HG02571 (cell line): Measurements from ENCODE around the gene PTRH1.

Source experiments
- ATAC-seq: cut with Tn5 transposase; IDR thresholded peaks from one replicate; pipeline ENCODE4 v1.9.1; 2021; ENCODE audit warnings: mild to moderate bottlenecking, moderate library complexity; ENCODE audit not compliant: unreplicated experiment

The PTRH1 gene

DNA sequence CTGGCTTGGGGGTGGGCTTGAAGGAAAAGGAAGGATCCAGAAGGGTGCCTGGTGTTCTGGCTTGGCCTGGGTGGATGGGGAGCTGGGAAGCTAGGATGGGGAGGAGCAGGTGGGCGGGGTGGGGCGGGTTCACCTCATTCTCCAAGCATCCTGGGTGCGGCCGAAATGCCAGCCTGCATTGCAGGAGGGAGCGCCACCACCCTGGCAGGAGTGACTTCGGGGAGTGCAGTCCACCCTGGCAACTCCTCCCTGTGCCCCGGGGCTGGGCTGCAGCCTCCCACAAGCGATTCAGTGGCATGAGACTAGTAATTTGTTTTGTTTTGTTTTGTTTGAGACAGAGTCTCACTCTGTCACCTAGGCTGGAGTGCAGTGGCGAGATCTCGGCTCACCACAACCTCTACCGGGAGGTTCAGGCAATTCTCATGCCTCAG is 5.9 kb upstream of the PTRH1 start:
- ATAC-seq, result no peak

DNA sequence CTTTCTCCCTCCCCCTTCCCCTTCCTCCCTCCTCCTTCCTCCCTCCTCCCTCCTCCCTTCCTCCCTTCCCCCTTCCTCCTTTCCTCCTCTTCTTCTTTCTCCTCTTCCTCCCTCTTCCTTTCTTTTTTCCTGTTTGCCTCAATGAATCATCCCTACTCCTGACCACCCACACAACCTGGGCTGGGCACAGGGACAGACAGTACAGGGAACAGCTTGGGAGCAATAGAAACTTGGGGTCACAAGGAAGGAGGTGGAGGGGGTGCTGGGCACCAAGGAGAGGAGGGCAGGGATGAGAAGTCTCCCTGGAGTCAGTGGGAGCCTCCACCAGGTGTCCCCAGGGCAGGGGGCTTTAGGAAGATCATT is 5.4 kb upstream of the PTRH1 start:
- no peak for ATAC-seq

DNA sequence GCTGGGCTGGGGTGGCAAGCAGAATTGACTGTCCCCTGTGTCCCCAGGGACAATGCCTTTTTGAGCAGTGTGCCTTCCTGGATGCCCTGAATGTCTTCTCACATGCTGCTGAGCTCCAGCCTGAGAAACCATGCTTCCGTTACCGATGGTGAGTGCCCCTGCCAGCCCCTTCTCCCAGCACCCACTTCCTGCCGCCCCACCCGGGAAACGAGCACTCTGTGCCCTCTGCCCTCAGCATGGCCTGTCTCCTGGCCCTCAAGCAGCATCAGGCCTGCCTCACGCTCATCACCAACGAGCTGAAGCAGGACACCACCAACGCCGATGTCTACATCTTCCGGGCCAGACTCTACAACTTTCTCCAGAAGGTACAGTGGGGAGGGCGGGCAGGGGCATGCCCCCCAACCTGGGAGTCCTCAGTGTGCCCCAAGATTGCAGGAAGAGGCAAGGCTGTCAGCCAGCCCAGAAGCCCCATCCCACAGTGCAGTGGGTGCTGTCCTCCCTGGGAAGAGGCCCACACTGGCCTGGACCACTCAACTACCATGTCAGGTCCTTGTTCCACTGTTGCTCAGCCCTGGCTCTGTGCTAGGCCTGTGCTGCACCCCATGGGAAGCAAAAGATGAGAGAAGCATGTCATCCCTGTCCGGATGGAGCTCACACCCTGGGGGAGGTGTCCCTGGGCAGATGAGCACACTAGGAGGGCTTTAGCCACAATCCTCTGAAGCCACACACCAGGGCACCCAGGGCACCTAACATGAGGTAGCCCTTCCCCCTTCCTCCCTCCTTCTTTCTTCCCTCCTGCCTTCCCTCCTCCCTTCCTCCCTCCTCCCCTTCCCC is 4.8 kb upstream of the PTRH1 start:
- ATAC-seq, result no peak

DNA sequence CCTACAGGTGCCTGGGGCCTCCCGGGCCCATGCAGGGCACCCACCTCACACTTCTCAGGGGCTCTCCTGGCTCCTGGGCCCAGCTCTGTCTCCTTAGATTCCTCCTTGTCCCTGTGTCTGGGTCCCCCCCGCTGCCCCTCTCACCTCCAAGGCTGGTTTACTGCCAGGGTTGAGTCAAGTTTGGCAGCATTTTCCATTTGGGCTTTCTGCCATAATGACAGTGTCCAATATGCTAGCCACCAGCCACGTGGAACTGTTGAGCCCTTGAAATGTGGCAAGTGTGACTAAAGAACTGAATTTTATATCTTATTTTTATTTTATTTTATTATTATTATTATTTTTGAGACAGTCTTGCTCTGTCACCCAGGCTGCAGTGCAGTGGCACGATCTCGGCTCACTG is 2.3 kb upstream of the PTRH1 start:
- no peak for ATAC-seq

DNA sequence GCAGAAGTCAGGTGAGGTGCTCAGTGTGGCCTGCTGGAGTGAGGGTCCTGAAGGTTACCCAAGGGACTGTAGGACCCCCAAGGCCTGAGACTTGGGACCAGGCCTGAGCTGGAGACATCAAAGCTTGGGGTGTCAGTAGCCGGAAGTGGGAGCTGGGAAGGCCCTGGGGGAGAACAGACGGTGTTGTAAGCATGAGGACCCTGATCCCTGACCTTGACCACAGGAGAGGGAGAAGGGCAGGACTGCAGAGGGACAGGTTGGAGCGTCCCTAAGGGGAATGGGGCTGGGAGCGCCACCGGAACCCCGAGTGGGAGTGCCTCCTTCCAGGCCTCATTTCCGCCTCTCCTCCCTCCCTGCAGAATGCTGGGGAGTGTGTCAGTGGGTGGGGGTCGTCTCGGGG is 949 bp upstream of the PTRH1 start:
- no peak for ATAC-seq

DNA sequence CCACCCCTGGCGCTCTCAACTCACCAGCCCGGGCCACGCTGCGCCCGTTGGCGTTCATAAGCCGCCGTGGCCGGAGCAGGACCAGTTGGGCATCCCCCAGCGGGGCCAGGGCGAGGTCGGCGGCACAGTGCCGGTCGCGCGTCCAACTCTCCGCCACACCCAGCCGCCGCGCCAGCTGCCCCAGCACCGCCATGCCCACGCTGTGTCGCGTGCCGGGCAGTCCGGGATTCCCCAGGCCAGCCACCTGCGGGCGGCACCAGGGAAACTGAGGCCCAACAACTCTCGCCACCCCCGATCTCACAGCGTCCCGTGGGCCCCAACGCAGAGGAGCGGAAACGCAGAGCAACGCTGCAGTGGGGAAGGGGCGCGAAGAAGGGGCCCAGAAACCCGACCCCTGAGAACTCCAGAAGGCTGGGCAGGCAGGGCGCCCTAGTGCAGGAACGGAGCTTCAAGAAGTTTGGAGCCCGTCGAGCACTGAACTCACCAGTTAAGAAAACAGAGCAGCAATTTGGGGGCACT is 453 bp downstream of the PTRH1 start:
- ATAC-seq, result no peak

DNA sequence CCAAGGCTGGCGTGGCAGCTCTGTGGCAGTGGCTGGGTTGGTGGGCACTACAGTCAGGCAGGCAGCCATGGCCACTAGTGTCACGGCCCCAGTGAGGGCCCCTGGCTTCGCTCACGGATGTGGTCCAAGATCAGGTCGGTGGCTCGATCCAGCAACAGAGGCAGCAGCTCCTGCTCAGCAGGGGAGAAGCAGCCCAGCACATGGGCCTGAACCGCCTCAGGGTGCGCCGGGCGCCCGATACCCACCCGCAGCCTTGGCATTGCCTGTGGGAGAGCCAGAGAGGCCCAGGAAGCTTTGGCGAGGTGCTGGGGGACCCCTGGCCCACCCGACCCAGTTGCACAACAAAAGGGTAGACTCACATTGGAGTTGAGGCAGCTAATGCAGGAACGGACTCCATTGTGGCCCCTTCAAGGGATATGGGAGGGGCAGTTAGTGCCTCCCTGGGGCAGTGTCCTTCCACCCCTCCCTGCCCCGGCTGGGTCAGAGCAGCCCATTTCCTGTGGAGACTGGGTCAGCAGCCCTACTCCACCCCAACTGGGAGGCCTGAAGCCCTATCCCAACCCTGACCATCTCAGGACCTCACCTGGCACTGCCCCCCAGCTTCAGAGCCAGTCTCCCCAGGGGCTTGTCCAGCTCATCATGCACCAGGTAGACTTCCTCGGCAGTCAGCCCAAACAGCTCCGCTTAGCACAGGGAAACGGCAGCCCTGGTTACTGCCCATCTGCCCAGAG is 1.3 kb downstream of the PTRH1 start:
- ATAC-seq, result no peak

DNA sequence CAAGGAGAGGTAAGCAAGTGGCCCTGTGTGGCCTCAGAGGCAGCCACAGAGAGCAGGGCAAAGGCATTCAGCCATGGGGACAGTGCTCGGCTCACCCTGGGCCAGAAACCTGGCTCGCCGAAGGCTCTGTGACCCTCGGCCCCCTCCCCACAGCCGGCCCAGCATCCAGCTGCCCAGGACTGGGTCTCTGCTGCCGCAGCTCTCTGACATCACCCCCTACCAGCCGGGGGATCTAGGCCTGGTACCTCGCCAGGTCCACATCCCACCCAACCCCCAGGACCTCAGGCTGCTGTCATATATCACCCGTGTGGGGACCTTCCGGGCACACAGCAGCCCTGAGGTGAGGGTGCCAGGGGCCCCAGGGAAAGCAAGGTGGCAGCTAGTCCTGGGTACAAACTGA is 2.6 kb downstream of the PTRH1 start:
- no peak for ATAC-seq

DNA sequence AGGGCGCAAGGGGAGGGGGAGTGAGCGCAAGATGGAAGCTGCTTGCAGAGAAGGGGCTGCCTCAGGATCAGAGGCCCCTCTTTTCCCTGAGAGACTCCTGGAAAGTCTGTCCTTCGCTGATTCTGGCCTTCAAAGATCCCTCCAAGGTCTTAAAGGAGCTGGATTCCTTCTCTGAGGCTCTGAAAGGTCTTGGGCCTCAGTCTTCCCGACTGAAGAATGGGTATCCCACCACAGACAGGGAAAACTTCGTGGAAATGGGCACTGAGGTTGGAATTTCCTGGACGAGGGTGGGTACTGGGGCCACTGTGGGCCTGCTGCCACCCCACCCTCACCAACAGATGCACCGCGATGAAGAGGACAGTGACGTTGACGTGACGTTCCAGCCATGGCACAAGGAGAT is 3.1 kb downstream of the PTRH1 start:
- no peak for ATAC-seq

DNA sequence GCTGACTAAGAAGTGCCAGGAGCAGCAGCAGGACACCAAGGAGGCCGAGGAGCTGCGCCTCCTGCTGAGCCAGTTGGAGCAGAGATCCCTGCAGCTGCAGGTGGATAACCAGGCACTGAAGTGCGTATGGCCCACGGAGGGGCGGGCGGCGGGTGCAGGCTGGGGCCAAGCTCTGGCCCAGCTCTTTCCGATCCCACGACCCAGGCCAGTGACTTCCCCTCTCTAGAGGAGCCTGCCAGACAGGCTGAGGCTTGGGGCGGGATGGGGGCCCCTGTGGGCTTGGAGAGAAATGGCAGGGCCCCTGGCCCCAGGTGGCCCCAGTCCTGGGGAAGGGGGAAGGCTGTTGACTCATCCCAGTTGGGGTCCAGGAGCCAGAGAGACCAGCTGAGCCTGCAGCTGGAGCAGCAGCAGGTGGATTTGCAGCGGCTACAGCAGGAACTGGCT is 3.6 kb downstream of the PTRH1 start:
- ATAC-seq, result no peak

DNA sequence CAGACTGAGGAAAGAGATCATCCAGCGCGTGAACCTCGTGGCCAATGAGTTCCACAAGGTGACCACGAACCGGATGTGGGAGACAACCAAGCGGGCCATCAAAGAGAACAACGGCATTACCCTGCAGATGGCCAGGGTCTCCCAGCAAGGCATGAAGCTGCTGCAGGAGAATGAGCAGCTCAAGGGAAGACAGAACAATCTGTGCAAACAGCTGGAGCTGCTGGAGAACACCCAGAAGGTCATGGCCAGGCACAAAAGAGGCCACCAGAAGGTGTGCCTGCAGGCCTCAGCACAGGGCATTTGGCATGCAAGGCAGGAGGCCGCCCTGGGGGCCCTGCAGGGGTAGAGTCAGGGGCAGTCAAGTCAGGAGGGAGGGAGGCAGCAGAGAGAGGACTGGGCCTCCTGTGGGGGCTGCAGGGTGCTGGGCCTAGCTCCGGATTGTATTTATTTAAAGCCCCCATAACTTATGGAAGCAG is 4.2 kb downstream of the PTRH1 start:
- no peak for ATAC-seq

DNA sequence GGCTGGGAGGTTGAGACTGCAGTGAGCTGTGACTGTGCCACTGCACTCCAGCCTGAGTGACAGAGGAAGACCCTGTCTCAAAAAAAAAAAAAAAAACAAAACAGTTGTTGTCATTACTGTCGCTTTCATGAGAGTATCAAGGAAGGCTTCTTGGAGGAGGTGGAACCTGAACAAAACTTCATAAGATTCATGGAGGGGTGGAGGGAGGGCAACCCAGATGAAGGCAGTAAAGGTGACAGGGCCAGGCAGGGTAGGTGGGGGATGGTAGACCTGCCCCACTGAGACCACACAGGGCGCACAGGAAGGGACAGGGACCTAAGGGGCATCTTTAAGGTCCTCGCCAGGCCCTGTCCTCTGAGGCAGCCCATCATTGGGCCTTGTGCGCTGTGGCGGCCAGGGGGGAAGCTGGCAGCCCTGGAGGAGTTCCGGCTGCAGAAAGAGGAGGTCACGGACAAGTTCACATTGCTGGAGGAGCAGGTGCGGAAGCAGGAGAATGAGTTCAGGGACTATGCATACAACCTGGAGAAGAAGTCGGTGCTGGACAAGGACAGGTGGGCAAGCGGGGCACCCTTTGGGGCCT is 5.2 kb downstream of the PTRH1 start:
- ATAC-seq, result no peak

DNA sequence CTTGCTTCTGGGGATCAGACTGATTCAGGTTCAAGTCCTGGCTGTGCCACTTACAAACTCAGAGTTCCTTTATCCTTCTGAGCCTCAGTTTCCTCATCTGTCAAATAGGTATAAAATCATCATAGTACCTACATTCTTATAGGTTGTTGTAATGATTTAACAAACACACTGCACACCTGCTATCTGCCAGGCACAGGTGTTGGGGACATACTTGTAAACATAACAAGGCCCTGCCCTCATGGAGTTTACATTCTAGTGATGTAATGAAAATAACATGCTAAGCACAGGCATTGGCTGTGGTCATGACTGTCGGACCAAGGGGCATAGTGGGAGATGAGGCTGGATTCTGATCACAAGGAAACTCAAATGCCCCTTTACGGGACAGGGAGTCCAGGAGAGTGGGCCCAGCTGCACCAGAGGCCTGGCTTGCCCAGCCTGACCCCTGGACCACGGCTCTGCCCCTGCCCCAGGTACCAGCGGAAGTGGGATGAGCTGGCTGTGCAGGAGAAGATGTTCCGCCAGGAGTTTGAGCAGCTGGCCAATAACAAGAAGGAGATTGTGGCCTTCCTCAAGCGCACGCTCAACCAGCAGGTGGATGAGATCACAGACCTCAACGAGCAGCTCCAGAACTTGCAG is 6.4 kb downstream of the PTRH1 start:
- no peak for ATAC-seq

DNA sequence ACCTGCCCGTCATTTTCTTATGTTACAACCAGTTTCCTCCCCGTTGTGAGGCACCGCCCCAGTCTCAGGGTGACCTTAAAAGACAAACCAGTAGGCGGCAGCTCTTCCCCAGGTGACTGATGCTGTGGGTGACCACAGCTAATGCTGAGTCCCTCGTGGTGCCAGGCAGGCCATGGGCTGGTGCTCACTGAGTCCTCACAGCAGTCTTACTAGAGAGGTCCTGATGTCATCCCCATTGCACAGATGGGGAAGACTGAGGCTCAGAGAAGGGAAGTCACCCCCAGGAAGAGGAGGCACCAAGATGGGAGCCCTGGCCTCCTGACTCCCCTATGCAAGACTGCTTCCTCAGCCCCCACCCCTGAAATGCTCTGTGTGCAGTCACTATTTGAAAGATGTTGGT is 7.7 kb downstream of the PTRH1 start:
- no peak for ATAC-seq

DNA sequence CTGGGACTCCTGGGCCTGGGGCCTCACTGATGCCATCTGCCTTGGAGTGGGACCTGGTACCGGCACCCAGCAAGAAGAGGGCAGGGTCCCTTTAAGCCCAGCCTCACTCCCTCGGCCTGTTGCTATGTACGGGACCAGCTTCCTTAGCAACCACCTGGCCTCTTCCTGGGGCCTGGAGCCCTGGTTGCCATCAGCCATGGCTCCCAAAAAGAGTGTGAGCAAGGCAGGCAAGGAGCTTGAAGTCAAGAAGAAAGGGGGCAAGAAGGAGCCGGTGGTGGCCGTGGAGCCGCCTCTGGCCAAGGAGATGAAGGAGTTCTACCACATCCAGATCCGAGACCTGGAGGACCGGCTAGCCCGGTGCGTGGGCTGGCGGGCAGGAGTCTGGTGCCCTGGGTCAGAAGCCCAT is 8.6 kb downstream of the PTRH1 start, which contains the start of gene CFAP157:
TSS of gene CFAP157 (plus strand) at position 153 of the 406 bp plus-strand sequence. CDS start at position 197, 44 bp downstream.
- no peak for ATAC-seq

DNA sequence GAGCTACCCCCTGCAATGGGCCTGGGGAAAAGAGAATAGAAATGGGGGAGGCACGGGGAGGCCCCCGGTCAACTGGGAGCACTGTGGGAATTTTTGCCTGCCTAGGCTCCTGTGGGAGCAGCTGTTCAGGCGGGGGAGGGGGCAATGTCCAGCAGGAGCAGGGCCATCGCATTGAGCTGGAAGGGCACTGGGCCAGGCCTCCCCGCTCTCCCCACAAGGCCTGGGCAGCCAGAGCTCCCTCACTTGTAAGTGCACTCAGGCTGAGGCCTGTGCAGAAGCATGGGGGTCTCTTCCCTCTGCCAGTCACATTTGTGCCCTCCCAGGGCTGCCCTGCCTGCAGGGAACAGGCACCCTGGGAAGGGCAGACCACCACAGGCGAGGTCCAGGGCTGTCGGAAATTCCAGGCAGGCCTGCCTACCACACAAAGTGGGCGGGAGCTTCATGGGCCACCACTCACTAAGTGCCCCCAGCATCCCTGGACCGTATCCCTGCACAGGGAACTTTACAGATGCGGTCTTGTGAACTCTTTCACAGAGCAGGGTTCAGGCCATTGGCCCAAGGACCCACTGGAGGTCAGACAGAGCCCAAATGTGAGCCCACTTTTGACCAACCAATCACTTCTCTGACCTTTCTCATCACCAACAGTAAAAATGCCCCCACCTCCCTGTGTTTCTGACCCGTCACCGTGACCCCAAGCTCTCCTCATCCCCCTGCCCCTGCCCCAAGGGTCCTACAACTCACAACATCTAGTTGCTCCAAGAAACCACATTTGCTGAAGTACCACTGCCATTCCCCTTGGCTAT is 9.7 kb downstream of the PTRH1 start:
- no peak for ATAC-seq

DNA sequence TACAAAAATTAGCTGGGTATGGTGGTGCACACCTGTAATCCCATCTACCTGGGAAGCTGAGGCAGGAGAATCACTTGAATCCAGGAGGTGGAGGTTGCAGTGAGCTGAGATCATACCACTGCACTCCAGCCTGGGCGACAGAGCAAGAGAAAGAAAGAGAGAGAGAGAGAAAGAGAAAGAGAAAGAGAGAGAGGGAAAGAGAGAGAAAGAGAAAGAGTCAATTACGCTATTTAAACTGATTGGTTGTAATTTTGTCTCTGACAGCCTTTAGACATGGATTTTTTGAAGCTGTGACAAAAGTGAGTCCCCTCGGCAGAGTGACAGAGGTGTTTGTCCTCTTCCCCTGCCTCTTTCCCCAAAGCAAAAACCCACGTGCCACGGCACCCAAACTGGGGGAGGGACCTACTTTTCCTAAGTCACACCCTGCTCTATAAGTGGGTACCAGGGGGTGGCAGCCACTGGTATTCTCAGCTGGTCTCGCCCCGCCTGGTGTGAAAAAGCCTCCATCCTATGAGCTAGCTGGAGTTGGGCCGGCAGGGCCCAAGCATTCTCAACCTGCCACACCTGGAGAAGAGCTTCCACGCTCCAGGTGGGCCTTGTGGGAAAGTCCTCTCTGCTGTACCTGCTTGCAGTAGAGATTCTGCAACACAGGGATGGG is 12.0 kb downstream of the PTRH1 start:
- no peak for ATAC-seq

DNA sequence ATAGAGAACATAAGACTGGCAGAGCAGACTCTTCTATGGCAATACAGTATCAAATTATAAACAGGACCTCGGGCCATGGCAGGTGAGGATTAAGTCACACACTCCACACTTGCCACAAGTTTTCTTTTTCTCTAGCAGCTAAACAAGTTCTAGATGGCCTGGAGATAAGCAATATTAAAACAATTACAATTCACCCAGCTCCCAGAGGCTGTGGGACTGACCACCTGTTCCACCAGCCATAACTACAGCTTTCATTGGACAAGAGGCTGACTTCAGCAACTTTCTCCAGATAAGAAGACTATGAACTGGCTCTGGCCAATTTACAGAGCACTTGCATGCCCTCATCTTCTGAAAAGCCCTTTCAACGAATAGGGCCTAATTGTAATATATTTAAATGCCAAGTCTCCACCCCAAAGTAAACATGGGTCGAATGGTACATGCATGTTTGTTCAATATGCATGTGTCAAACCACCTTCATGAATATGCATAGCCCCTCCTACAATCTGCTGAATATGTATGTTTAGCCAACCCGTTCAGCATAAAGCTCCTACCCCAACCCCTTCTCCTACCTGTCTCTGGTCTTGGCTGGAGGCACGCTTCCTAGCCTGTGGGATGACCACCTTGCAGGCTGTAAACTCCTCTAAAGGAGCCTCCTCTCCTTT is 14.7 kb downstream of the PTRH1 start:
- no peak for ATAC-seq

DNA sequence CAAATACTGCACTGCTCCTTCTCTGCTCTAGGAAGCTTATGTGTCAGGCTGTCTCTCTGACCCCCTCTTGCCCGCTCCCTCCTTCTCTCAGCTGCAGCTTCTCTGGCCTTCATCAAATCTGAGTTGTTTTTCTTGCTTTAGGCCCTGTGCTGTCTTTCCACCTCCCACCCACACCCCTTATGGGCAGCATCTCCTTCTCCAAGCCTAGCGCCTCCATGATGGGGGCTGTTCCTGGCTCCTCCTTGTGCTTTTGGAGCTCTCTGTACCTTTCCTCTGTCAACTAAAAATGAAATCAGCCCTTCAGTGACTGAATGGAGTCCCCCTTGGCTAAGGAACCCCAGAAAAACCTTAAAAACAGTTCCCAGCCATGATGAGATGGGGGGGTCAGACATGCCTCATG is 15.3 kb downstream of the PTRH1 start:
- ATAC-seq, result no peak
